Heart left ventricle (tissue), 13 donors: ENCODE data around the gene IL23R.

Experiments used
- CTCF ChIP-seq, 12 donors: fragments of 200-600 bp; sonication (generic) in 4 of 12; IDR thresholded peaks; one replicate each; pipeline versions ENCODE4 v1.5.0 to v1.8.0; 2018 to 2022; ENCODE audit warnings: antibody characterized with exemption in 12 of 12, mild to moderate bottlenecking in 5 of 12
- POLR2A ChIP-seq, 2 donors: fragments of 450-650 bp; IDR thresholded peaks; one replicate each; pipeline ENCODE4 v1.6.1; 2017; ENCODE audit warnings: antibody characterized with exemption in 2 of 2, mild to moderate bottlenecking in 2 of 2, moderate library complexity in 2 of 2
- donor health status: ischemic (EF 13 %, LVEDD 7.1; RV severe dilation, severe dysfunction).
- donor health status: DM: no; HTN: yes; CAD: no.
- donor health status: DM: no; HTN: no; CAD: no.
- donor health status: ischemic (EF 25% LVEDD 6.9; RV normal size, moderate dysfunction).
- donor health status: ischemic (EF 25% LVEDD 5.7; RV mildly dilated, moderate dysfunction).
- donor health status: ischemic (EF 35%, LVEDD 5.7; RV mildly dilated, moderate dysfunction).
- donor health status: nonischemic (EF 11% LVEDD 7.7; RV severe dilation, severe dysfunction).
- donor health status: DM: yes; HTN: yes; CAD: no.
- donor health status: PGD.
- donor health status: ischemic (EF 29% LVEDD 5.4; RV normal size, mild dysfunction).
- donor health status: nonischemic (EF 23%, LVEDD 6.1; RV moderate dilation, normal function).

DNA sequence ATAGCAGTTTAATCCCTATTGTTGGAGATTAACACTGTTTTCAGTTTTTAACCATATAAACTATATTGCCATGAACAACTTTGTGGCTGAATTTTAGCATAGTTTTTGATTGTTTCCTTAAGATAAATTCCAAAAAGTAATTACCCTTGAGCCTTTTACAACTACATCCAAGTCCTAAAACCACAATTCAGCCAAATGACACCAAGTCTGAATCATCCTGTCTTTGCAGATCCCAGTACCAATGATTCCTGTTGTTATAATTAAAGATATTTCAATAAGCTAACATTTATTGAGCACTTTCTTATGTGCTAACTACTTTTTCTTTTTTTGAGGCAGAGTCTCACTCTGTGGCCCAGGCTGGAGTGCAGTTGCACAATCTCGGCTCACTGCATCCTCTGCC lies 35.6 kb downstream of the IL23R start:
- TF ChIP-seq CTCF (IDR thresholded peaks at IDR 0.05) (no peak), POLR2A (IDR thresholded peaks at IDR 0.05) (no peak)
